Psoas muscle (tissue), 8 donors: Measurements from ENCODE around the gene FNTB. TPM values are rescaled to one million over a fixed set of nuclear protein-coding genes. Genes with fewer than 3 reads are reported as not detected.

Experiments
- ATAC-seq, 4 donors: fragments of 200-7000 bp; cut with Tn5 transposase; one replicate each; pipeline ENCODE4 v1.9.1; 2020; ENCODE audit warnings: moderate library complexity in 3 of 4, mild to moderate bottlenecking in 2 of 4
- DNase-seq, 2 donors: peaks; one replicate each; pipeline ENCODE4 v3.0.0-alpha.2; 2020
- H3K27ac ChIP-seq: fragments of 200-600 bp; one replicate; pipeline ENCODE4 v1.8.0; 2022
- H3K27me3 ChIP-seq, 3 donors: fragments of 200-600 bp in 1 of 3; one replicate each; pipeline versions ENCODE4 v1.6.1 to v1.8.0; 2013 to 2022; ENCODE audit warnings: low read length in 2 of 3, mild to moderate bottlenecking in 2 of 3, moderate library complexity in 1 of 3; ENCODE audit not compliant: insufficient read depth in 3 of 3
- H3K36me3 ChIP-seq, 2 donors: fragments of 200-600 bp in 1 of 2; one replicate each; pipeline versions ENCODE4 v1.6.1 to v1.8.0; 2013 to 2022; ENCODE audit warnings: low read depth in 1 of 2, mild to moderate bottlenecking in 1 of 2, moderate library complexity in 1 of 2; ENCODE audit not compliant: insufficient read depth in 1 of 2
- H3K4me1 ChIP-seq: fragments of 200-600 bp; one replicate; pipeline ENCODE4 v1.8.0; 2022
- H3K4me3 ChIP-seq: fragments of 200-600 bp; one replicate; pipeline ENCODE4 v1.8.0; 2022; ENCODE audit warnings: mild to moderate bottlenecking
- H3K9me3 ChIP-seq: fragments of 200-600 bp; one replicate; pipeline ENCODE4 v1.8.0; 2022
- CTCF ChIP-seq: fragments of 200-600 bp; IDR thresholded peaks from one replicate; pipeline ENCODE4 v1.8.0; 2022; ENCODE audit warnings: antibody characterized with exemption
- WGBS, 3 donors: extraction: QIAGEN DNeasy Blood & Tissue Kit; methylation state at CpG; one replicate each; pipeline versions ENCODE4 v1.1.6 to v1.1.7; 2013; 5-methylcytosine and 5-hydroxymethylcytosine counted together
- intact Hi-C, 2 donors: fragments of 100-400 bp; cut with DNase I; formaldehyde crosslinking; loops; one replicate each; pipeline versions ENCODE4 v1.11.0 to v1.14.2; 2022
- polyA plus RNA-seq, 3 donors: library from polyadenylated mRNA; stranded (reverse); fragments of 200-250 nt; gene quantifications; one replicate each; pipeline ENCODE4 v1.2.3, GENCODE V29; 2013
- total RNA-seq, 4 donors: library from RNA; stranded (reverse); fragmentation: NEBNext Ultra II Directional in 2 of 4; extraction: Animal tissue kit (Norgen Biotek cat#: 25700) in 2 of 4; gene quantifications; one replicate each; pipeline versions ENCODE4 v1.2.1 to v1.2.4, GENCODE V29; 2021 to 2023
- donor health status: healthy with polysubstance abuse.
- donor health status: DM: no; HTN: no; CAD: no; lungs with moderate emphysema.
- donor health status: Bipolar disorder and iron deficiency.
- donor health status: healthy.
- donor health status: DM: yes; HTN: yes; CAD: no.
- donor health status: DM: no; HTN: no; CAD: no.
- donor health status: DM: no; HTN: no; CAD: no.
- donor health status: DM: yes; HTN: yes; CAD: no.

Gene FNTB
- total and polyA plus RNA-seq, 7 donors: 10.2 to 28.8 (median 19.4) TPM

DNA sequence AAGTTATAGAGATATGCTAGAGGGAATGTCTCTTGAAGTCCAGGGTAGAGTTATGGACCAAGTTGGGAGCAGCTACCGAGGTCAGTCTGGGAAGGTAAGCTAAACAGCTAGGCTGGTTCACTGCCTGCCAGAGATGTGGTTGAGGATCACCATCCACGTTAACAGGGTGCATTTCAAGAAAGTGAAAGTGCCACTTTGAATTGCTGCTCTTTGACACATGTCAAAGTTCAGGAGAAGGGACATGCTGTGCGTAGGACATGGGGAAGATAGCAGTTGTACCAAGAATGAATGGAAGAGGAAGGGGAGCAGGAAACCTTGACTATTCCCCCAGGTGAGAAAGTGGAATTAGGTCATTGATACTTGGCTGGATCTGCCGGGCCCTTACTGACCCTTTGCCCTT, 66.1 kb downstream of the FNTB start:
- no peak for DNase-seq
- Histone ChIP-seq H3K4me3 (no peak overlapping the region), H3K27ac (no peak overlapping the region), H3K36me3 (peaks cover 2 to 39% of the 10 kb centered on the region in 2 donors), H3K9me3 (no peaks in the 10 kb centered on the region), H3K4me1 (peaks cover 3% of the 10 kb centered on the region), H3K27me3 (no peaks in the 10 kb centered on the region)
- ATAC-seq: no peak
- no peak for TF ChIP-seq CTCF
- 70 to 79% (median 78%) methylated on average over 4 of the region's 4 CpGs for WGBS, 3 donors
- intact Hi-C loops: no loop called here

- intact Hi-C loops: no loop called here
- 89 to 99% (median 96%) methylated on average over 3 of the region's 3 CpGs for WGBS, 3 donors
- ATAC-seq (peak in 1 of 4 donors; percentile 17), DNase-seq (no peak)
- H3K27me3 ChIP-seq: no peaks in the 10 kb centered on the region
- no peak overlapping the region for H3K27ac ChIP-seq
- H3K4me3 ChIP-seq: no peak overlapping the region
- H3K36me3 ChIP-seq: peaks cover 2 to 39% of the 10 kb centered on the region in 2 donors
- peaks cover 3% of the 10 kb centered on the region for H3K4me1 ChIP-seq
- no peaks in the 10 kb centered on the region for H3K9me3 ChIP-seq
- TF ChIP-seq CTCF: no peak
Observed at GRCh38 chr14:65053466-65053865, 66.8 kb downstream of the FNTB start.

- ATAC-seq (peak; percentile 7 to 38 (median 34)), DNase-seq (no peak)
- 83 to 89% (median 87%) methylated on average over 23 of the region's 23 CpGs for WGBS, 3 donors
- peaks cover 2 to 47% of the 10 kb centered on the region in 2 donors for H3K36me3 ChIP-seq
- no peak overlapping the region for H3K4me3 ChIP-seq
- no peak overlapping the region for H3K27ac ChIP-seq
- peaks cover 3% of the 10 kb centered on the region for H3K4me1 ChIP-seq
- TF ChIP-seq CTCF: no peak
- intact Hi-C loops: no loop called here
- H3K27me3 ChIP-seq: no peaks in the 10 kb centered on the region
- no peaks in the 10 kb centered on the region for H3K9me3 ChIP-seq
Observed at GRCh38 chr14:65054471-65055085, 67.9 kb downstream of the FNTB start.

DNA sequence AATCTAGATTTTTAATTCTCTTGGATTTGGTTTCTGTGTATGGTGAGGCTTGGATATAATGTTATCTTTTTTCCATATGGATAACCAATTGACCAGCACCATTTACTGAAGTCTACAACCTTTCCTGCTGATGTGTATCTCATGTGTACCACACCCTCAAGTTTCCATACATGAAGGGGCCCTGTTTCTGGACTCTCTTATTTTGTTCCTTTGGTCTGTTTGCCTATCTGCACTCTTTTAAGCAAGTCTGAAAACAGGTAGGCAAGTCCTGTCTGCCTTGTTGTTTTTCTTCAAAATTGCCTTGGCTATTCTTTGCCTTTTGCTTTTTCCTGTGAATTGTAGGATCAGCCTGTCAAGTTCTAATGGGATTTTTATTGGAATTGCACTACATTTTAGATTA, 71.0 kb downstream of the FNTB start:
- Histone ChIP-seq H3K36me3 (peaks cover 4 to 63% of the 10 kb centered on the region in 2 donors), H3K9me3 (no peaks in the 10 kb centered on the region), H3K27ac (no peak overlapping the region), H3K27me3 (no peaks in the 10 kb centered on the region), H3K4me1 (no peaks in the 10 kb centered on the region), H3K4me3 (no peak overlapping the region)
- intact Hi-C loops: no loop called here
- no peak for ATAC-seq
- DNase-seq: no peak
- no peak for TF ChIP-seq CTCF
